ENCODE data around the gene KMO. TPM values are rescaled to one million over a fixed set of nuclear protein-coding genes. Genes with fewer than 3 reads are reported as not detected.

Gene KMO
- total RNA-seq, 2 experiments from 2014 or later = 0.42 TPM; not detected in 1

- ChIA-PET POLR2A (no interaction called here), CTCF (no interaction called here)
Observed at GRCh38 chr1:241614144-241614543, 82.0 kb downstream of the KMO start.

DNA sequence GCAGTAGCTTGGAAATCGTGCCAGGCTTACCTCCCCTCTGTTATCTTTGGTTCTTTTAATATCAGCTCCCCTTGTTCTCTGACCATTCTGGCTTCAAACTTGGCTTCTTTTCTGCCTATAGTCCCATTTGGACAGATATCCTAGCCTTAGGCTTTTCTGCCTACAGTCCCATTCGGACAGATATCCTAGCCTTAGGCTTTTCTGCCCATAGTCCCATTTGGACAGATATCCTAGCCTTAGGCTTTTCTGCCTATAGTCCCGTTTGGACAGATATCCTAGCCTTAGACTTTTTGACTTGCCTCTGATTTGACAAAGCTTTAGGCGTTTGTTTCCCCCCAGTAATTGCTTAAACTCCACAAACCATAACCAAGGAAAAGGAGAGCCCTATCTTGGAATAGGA lies 82.4 kb downstream of the KMO start:
- CTCF ChIA-PET = no interaction called here
- POLR2A ChIA-PET = no interaction called here

- POLR2A ChIA-PET = no interaction called here
- CTCF ChIA-PET = no interaction called here
Observed at GRCh38 chr1:241615043-241615974, 83.1 kb downstream of the KMO start.

- ChIA-PET POLR2A (interaction anchor here (0.7 kb wide), 1 partner anchor 23 kb away, joined by 3 read pairs; no protein-coding TSS in a partner anchor), CTCF (interaction anchor here (1.3 kb wide), 1 partner anchor 10 kb away, joined by 5 read pairs; no protein-coding TSS in a partner anchor)
Observed at GRCh38 chr1:241617426-241617825, 85.2 kb downstream of the KMO start.

DNA sequence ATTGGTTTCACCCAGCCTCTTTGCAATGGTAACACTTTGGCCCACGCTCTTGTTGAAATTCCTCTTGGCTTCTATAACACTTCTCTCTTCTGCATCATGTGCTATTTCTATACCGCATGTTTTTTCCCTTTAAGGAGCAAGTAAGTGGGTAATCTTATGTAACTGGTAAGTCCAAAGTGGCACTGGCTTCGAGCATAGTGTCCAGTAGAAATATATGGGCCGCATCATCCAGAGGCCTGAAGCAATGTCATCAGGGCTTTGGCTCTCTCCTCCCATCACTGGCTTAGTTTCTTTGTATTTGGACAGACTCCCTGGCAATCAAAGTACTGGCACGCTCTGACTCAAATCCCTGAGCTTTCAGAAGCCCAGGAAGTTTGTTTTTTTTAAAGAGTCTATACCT lies 90.5 kb downstream of the KMO start:
- POLR2A ChIA-PET = no interaction called here
- CTCF ChIA-PET = no interaction called here

GRCh38 chr1:241624935-241625334 lies 92.8 kb downstream of the KMO start:
- CTCF ChIA-PET = no interaction called here
- POLR2A ChIA-PET = no interaction called here

DNA sequence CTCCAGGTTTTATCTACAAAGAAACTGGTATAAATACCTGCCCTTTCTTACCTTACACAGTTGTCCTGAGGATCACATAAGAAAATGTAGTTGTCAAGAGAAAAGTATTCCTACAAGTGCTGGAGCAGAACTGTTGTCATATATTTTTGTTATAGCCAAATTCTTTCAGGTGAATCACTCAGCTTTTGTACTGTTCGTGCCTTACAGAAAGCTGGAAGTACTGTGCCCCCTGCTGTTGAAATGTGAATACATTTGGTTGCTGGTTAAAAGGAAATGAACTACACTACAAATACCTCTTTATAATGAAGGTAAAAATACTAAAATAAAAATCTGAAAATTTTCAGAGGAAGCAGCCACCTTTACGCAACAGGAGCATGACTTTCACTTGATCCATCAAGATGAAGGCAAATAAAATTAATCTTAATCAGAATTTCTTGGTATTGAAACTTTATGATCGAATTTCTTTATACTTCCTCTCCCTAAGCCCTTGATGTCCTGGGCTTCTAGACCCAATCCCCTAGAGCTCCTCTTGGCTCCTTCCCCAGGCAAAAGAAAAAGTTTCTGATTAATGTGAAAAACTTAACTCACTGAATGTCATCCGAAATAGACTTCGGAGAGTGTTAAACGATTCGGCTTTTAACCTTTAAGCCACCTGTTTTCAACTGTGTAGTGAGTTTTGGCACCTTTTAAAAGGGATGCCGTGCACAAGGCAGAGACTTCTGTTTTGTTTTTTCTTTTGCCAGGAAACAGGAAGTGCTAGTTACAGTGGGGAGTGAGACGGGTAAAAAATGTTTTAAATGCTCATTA lies 95.5 kb downstream of the KMO start:
- ChIA-PET CTCF (interaction anchor here (0.5 to 2.9 kb wide), 5 partner anchors 10 to 109 kb away, joined by 3 to 13 read pairs (median 4); no protein-coding TSS in a partner anchor), POLR2A (no interaction called here)

GRCh38 chr1:241630005-241630404 lies 97.8 kb downstream of the KMO start:
- ChIA-PET POLR2A (no interaction called here), CTCF (interaction anchor here (0.6 kb wide), 1 partner anchor 118 kb away, joined by 3 read pairs; no protein-coding TSS in a partner anchor)

- POLR2A ChIA-PET = no interaction called here
- CTCF ChIA-PET = interaction anchor here (0.6 kb wide), 1 partner anchor 119 kb away, joined by 3 read pairs; no protein-coding TSS in a partner anchor
Observed at GRCh38 chr1:241630476-241630875, 98.3 kb downstream of the KMO start.

- ChIA-PET CTCF (no interaction called here), POLR2A (no interaction called here)
Observed at GRCh38 chr1:241630899-241631298, 98.7 kb downstream of the KMO start.

DNA sequence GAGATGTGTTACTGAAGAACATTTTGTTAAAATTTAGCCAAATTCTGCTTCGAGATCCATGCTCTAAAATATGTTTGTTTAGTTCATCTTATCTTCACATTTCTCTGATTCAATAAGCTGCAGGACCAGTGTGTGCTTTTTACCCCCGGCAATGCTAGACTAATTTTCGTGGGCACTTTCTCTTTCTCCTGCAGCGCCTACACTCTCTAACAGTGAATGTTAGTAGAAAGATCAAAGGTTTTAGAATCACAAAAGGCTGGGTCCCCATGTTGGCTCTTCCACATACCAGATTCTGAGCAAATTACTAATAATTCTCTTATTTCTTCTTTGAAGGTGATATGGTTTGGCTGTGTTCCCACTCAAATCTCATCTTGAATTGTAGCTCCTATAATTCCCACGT lies 99.5 kb downstream of the KMO start:
- ChIA-PET POLR2A (no interaction called here), CTCF (no interaction called here)

DNA sequence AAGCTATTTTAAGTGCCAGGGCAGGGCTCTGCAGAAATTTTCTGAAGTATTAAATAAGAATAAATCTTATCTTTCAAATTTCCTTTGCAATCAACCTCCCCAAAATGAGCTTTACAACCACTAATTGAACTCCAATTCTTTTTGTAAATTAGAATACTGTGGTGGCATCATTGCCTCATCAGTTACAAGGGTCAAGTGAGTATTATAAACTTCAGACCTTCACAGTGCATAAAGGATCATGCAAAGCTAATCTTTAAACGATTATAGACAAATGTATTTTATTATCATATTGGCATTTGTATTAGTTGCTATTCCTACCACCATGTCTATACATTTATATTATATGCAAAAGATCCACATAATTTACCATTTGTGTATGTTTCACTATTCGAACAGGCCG lies 100.8 kb downstream of the KMO start:
- ChIA-PET CTCF (no interaction called here), POLR2A (no interaction called here)

GRCh38 chr1:241635556-241636152 lies 103.5 kb downstream of the KMO start:
- ChIA-PET CTCF (no interaction called here), POLR2A (no interaction called here)

DNA sequence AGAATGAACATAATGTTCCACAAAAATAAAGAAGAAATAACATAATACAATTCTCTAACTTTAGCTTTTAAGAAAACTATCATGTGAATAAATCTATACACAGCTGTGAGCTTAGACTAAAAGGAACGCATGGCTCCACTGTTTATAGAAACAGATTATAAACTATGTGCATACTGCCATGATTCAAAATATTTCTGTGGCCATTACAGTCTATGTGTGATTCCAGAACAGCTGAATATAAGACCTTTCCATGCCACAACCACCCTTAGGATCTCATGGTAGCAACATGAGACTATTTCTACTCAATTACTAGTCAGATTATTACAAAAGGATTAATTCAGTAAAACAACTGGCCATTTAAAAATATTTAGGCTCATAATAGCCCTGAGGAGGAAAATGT lies 104.1 kb downstream of the KMO start:
- POLR2A ChIA-PET = no interaction called here

DNA sequence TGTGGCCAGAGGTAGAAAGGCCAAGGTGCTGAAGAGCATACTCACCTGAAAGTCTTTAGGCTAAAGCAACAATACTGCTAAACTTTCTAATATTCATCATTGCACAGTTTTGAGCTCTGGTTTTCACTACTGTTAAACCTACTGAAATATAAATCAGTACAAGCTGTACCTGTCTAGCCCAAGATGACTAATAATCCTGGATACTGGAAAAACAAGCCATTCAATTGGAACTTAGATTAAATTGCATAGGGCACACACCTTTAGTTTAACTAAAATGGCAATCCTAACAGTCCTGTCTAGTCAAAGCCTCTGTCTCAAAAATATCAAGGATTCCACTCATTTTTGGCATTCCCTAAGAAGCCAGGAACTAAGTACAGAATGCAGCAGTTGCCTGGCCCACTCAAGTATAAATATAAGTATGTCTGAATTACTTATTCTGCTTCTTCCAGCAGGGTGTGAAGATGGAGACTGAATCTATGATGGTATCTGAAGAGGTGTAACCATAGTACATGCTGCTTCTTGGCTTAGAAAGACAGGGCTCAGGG lies 104.9 kb downstream of the KMO start:
- ChIA-PET CTCF (interaction anchor here (1.4 kb wide), 1 partner anchor 26 kb away, joined by 4 read pairs; no protein-coding TSS in a partner anchor), POLR2A (no interaction called here)

More for the DNA sequence above, 104.1 kb downstream of the KMO start:
- CTCF ChIA-PET = no interaction called here

DNA sequence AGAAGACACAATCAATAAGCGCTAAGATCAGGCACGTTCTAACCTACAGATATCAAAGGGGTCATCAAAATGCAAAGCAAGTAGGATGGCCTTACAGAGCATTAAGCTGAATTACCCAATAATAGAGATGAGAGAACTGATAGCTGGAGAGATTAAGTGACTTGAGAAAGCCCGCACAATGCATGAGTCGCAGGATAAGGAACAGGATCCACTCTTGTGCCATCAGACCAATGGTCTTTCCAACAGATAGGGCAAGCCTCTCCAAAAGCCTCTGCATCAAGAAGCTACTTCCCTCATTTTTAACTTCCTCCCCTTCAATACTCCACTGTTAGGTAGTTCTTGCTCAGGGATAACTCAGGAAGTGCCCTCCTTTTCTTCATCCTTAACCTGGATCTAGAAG lies 105.4 kb downstream of the KMO start:
- ChIA-PET CTCF (interaction anchor here (1.0 to 1.4 kb wide), 2 partner anchors 27 to 41 kb away, joined by 3 to 4 read pairs; no protein-coding TSS in a partner anchor), POLR2A (no interaction called here)

DNA sequence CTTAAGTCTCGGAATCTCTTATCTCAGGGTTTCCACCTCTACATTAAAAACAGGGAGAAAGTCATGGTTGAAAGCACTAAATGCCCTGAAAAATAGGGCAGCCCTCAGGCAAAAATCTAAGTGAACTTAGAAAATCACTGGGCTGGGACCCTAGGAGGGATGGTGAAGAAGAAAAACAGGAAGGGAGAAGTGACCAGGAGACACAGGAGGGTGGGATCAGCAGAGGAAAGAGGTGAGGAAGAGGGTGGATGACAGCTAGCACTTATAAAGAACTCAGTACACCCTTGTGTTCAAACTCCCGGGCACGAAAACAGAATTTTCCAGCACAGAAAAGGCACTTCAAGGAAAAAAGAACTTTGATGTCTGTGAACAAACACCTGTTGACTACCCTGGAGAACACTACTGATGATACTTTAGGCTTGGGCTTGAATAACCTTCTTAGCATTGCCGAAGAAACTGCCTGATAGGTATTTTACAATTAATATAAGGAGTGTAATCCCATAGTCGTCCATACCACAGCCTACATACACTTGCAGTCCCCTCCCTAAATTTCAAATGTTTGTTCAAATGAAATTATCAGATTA lies 106.0 kb downstream of the KMO start:
- POLR2A ChIA-PET = interaction anchor here (0.8 kb wide), 1 partner anchor 210 kb away, joined by 6 read pairs; the partner anchor contains the start of gene EXO1
- CTCF ChIA-PET = interaction anchor here (1.0 to 1.4 kb wide), 2 partner anchors 27 to 41 kb away, joined by 3 to 4 read pairs; no protein-coding TSS in a partner anchor

DNA sequence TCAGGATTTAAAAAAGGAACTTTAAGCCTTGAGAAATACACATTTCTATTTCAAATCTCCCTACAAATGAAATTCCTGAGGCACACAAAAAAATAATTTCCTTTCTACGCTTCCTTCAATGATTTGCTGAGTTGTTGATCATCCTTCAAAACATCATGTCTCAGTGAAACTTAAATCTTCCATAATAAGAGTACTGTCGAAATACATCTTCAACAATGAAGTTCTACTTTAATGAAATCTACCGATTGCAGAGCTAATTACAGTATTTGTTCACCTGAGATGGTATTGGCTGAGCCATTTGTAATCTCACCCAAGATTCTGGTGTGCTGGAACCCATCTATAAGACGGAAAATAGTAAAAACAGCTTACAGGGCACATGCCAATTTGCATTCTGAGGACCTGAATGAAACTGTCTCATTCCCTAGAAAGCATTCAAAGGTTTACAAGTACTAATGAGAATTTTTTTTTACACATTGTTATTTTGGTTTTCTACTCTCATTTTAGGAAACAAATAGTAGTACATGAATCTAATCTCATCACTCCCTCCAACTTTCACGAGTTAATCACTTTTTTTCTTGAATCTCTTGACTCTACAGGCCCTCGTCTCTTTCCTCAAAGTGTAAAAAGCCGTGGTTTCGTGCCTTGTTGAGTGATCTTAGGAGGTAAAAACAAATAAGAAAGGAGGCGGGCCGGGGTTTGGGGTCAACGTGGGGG lies 106.9 kb downstream of the KMO start:
- CTCF ChIA-PET = no interaction called here
- POLR2A ChIA-PET = interaction anchor here (0.7 to 0.8 kb wide), 2 partner anchors 119 to 209 kb away, joined by 3 to 6 read pairs; partner anchors contain the start of genes EXO1 and FH

All from activated CD8-positive, alpha-beta memory T cell treated with anti-CD3 and anti-CD28 coated beads for 36 hours (primary cell).